ENCODE data around the gene ANO10.

Gene ANO10

GRCh38 chr3:43410592-43410991, 211.2 kb downstream of the ANO10 start:
- DNase-seq, result no peak

GRCh38 chr3:43409506-43409905, 212.3 kb downstream of the ANO10 start:
- no peak for DNase-seq

- no peak for DNase-seq
Observed at GRCh38 chr3:43406643-43407023, 215.2 kb downstream of the ANO10 start.

GRCh38 chr3:43405888-43406642, 215.7 kb downstream of the ANO10 start:
- DNase-seq, result no peak

- DNase-seq, result no peak
Observed at GRCh38 chr3:43400781-43401730, 220.8 kb downstream of the ANO10 start.

- no peak for DNase-seq
Observed at GRCh38 chr3:43400167-43400566, 221.6 kb downstream of the ANO10 start.

GRCh38 chr3:43399034-43399433, 222.8 kb downstream of the ANO10 start:
- DNase-seq, result no peak

- no peak for DNase-seq
Observed at GRCh38 chr3:43394041-43394554, 227.7 kb downstream of the ANO10 start.

- DNase-seq, result peak in 1 of 5 experiments; percentile 19
Observed at GRCh38 chr3:43391621-43392020, 230.2 kb downstream of the ANO10 start.

GRCh38 chr3:43390255-43390588, 231.6 kb downstream of the ANO10 start:
- no peak for DNase-seq

GRCh38 chr3:43389388-43390254, 232.2 kb downstream of the ANO10 start:
- DNase-seq, result peak in 4 of 5 experiments; percentile 48 to 97 (median 70)

- peak in 1 of 5 experiments; percentile 38 for DNase-seq
Observed at GRCh38 chr3:43388915-43389314, 232.9 kb downstream of the ANO10 start.

GRCh38 chr3:43388175-43388574, 233.6 kb downstream of the ANO10 start:
- DNase-seq, result no peak

- no peak for DNase-seq
Observed at GRCh38 chr3:43379343-43379742, 242.5 kb downstream of the ANO10 start.

- DNase-seq, result peak; percentile 23 to 75 (median 49)
Observed at GRCh38 chr3:43378066-43378935, 243.5 kb downstream of the ANO10 start.

GRCh38 chr3:43373560-43373928, 248.3 kb downstream of the ANO10 start:
- no peak for DNase-seq

- no peak for DNase-seq
Observed at GRCh38 chr3:43372809-43373559, 248.8 kb downstream of the ANO10 start.

GRCh38 chr3:43372007-43372740, 249.6 kb downstream of the ANO10 start:
- DNase-seq, result no peak

GRCh38 chr3:43371494-43371893, 250.3 kb downstream of the ANO10 start:
- DNase-seq, result peak in 1 of 5 experiments; percentile 28

Data from T-helper 2 cell (primary cell).